GM23338 (cell line): ENCODE results near the gene CAMTA1. TPM values are rescaled to one million over a fixed set of nuclear protein-coding genes. Genes with fewer than 3 reads are reported as not detected.

Experiments used
- ATAC-seq: fragments of 200-7000 bp; cut with Tn5 transposase; 3 replicates; pipeline ENCODE4 v1.9.1; 2020
- DNase-seq: peaks from one replicate; pipeline ENCODE4 v3.0.0-alpha.2; 2015; ENCODE audit warnings: low spot score
- H2AFZ ChIP-seq: fragments of 200-600 bp; sonication (generic); 2 replicates; pipeline ENCODE4 v1.8.0; 2016; ENCODE audit warnings: antibody characterized with exemption, mild to moderate bottlenecking, moderate library complexity
- H3F3A ChIP-seq: fragments of 200-600 bp; sonication (generic); replicated peaks from 2 replicates; pipeline ENCODE4 v1.8.0; 2017; ENCODE audit warnings: antibody characterized with exemption, mixed run types, low read depth
- H3K27ac ChIP-seq: fragments of 200-600 bp; sonication (generic); 2 replicates; pipeline ENCODE4 v1.6.1; 2016; ENCODE audit warnings: low read depth
- H3K27me3 ChIP-seq: fragments of 200-600 bp; sonication (generic); 2 replicates; pipeline ENCODE4 v1.8.0; 2016; ENCODE audit warnings: mild to moderate bottlenecking, mixed run types, moderate library complexity; ENCODE audit not compliant: insufficient read depth
- H3K36me3 ChIP-seq: fragments of 200-600 bp; sonication (generic); 2 replicates; pipeline ENCODE4 v1.8.0; 2016; ENCODE audit warnings: mild to moderate bottlenecking; ENCODE audit not compliant: insufficient read depth
- H3K4me1 ChIP-seq: fragments of 200-600 bp; sonication (generic); 2 replicates; pipeline ENCODE4 v1.8.0; 2016; ENCODE audit warnings: mild to moderate bottlenecking, moderate library complexity; ENCODE audit not compliant: insufficient read depth
- H3K4me2 ChIP-seq: fragments of 200-600 bp; sonication (generic); 2 replicates; pipeline ENCODE4 v1.7.1; 2017; ENCODE audit warnings: mixed run types
- H3K4me3 ChIP-seq: fragments of 200-600 bp; sonication (generic); 2 replicates; pipeline ENCODE4 v1.6.1; 2016; ENCODE audit warnings: mixed run types
- H3K79me2 ChIP-seq: fragments of 200-600 bp; sonication (generic); replicated peaks from 2 replicates; pipeline ENCODE4 v1.8.0; 2017; ENCODE audit warnings: mild to moderate bottlenecking; ENCODE audit not compliant: insufficient read depth
- H3K9me2 ChIP-seq: fragments of 200-600 bp; sonication (generic); 2 replicates; pipeline ENCODE4 v1.8.0; 2017; ENCODE audit not compliant: insufficient read depth
- H4K20me1 ChIP-seq: fragments of 200-600 bp; sonication (generic); replicated peaks from 2 replicates; pipeline ENCODE4 v1.8.0; 2017; ENCODE audit warnings: mild to moderate bottlenecking; ENCODE audit not compliant: insufficient read depth
- H3K27ac Mint-ChIP-seq: 2 replicates; pipeline ENCODE4 v1.8.0; 2020; ENCODE audit warnings: inconsistent platforms, mild to moderate bottlenecking, moderate library complexity, mixed read lengths
- H3K27me3 Mint-ChIP-seq: 3 replicates; pipeline ENCODE4 v1.8.0; 2022; ENCODE audit warnings: low read depth, mild to moderate bottlenecking, moderate library complexity, mixed read lengths, inconsistent platforms; ENCODE audit not compliant: insufficient read depth, poor library complexity
- H3K36me3 Mint-ChIP-seq: 3 replicates; pipeline ENCODE4 v1.8.0; 2021; ENCODE audit warnings: low read depth, mild to moderate bottlenecking, inconsistent platforms, moderate library complexity, mixed read lengths
- H3K4me1 Mint-ChIP-seq: 3 replicates; pipeline ENCODE4 v1.8.0; 2020; ENCODE audit warnings: mild to moderate bottlenecking, inconsistent platforms, mixed read lengths
- H3K4me3 Mint-ChIP-seq: 3 replicates; pipeline ENCODE4 v1.8.0; 2021; ENCODE audit warnings: moderate library complexity, mild to moderate bottlenecking, inconsistent platforms, mixed read lengths
- H3K9me3 Mint-ChIP-seq: 3 replicates; pipeline ENCODE4 v1.8.0; 2020; ENCODE audit warnings: moderate library complexity, mild to moderate bottlenecking, inconsistent platforms, mixed read lengths
- CREB1 ChIP-seq: fragments of 250-450 bp; sonication (Bioruptor Pico); IDR thresholded peaks from 2 replicates; pipeline ENCODE4 v1.5.0; 2020; ENCODE audit warnings: low read depth, mild to moderate bottlenecking, moderate library complexity
- CTCF ChIP-seq, 2 experiments: fragments of 200-600 bp in 1 of 2; sonication (generic) in 1 of 2; conservative IDR thresholded peaks; 2 replicates each; pipeline versions ENCODE4 v1.5.1 to v1.6.1; 2016 to 2017; ENCODE audit warnings: antibody characterized with exemption in 2 of 2, low read depth in 2 of 2, mild to moderate bottlenecking in 2 of 2, moderate library complexity in 1 of 2
- ETS1 ChIP-seq: IDR thresholded peaks from 2 replicates; pipeline ENCODE4 v1.6.1; 2016; ENCODE audit warnings: antibody characterized with exemption
- EZH2 ChIP-seq: fragments of 200-600 bp; sonication (generic); IDR thresholded peaks from one replicate; pipeline ENCODE4 v1.8.0; 2017; ENCODE audit warnings: antibody characterized with exemption, mild to moderate bottlenecking, low read depth; ENCODE audit not compliant: unreplicated experiment
- EZH2phosphoT487 ChIP-seq: fragments of 200-600 bp; sonication (generic); IDR thresholded peaks from one replicate; pipeline ENCODE4 v1.8.1; 2018; ENCODE audit warnings: antibody characterized with exemption; ENCODE audit not compliant: unreplicated experiment
- JUNB ChIP-seq: IDR thresholded peaks from one replicate; pipeline ENCODE4 v1.6.1; 2016; ENCODE audit warnings: antibody characterized with exemption; ENCODE audit not compliant: unreplicated experiment
- NANOG ChIP-seq: IDR thresholded peaks from 2 replicates; pipeline ENCODE4 v1.6.1; 2016; ENCODE audit warnings: antibody characterized with exemption, borderline replicate concordance
- POLR2AphosphoS5 ChIP-seq: IDR thresholded peaks from 2 replicates; pipeline ENCODE4 v1.6.1; 2016; ENCODE audit warnings: antibody characterized with exemption, low read depth
- REST ChIP-seq: IDR thresholded peaks from one replicate; pipeline ENCODE4 v1.6.1; 2018; ENCODE audit warnings: antibody characterized with exemption; ENCODE audit not compliant: unreplicated experiment
- STAT1 ChIP-seq: IDR thresholded peaks from one replicate; pipeline ENCODE4 v1.6.1; 2016; ENCODE audit warnings: antibody characterized with exemption; ENCODE audit not compliant: unreplicated experiment
- ZNF114 ChIP-seq: fragments of 250-450 bp; sonication (Bioruptor Pico); IDR thresholded peaks from 2 replicates; pipeline ENCODE4 v1.5.0; 2020; ENCODE audit warnings: mild to moderate bottlenecking, moderate library complexity
- ZNF331 ChIP-seq: fragments of 250-450 bp; sonication (Bioruptor Pico); IDR thresholded peaks from 2 replicates; pipeline ENCODE4 v1.5.0; 2020; ENCODE audit warnings: low read depth, mild to moderate bottlenecking, moderate library complexity
- ZNF462 ChIP-seq: fragments of 250-450 bp; sonication (Bioruptor Pico); IDR thresholded peaks from 2 replicates; pipeline ENCODE4 v1.5.0; 2020; ENCODE audit warnings: mild to moderate bottlenecking, moderate library complexity
- polyA plus RNA-seq: library from polyadenylated mRNA; unstranded; fragments of >200 nt; fragmentation: Nextera tagmentation; extraction: Ambion mirVana; gene quantifications from 2 replicates; pipeline ENCODE4 v1.2.1, GENCODE V29; 2016
- total RNA-seq: library from RNA; depleted of rRNA; stranded (reverse); fragments of >200 nt; shearing (Covaris generic); gene quantifications from 2 replicates; pipeline ENCODE4 v1.2.3, GENCODE V29; 2014

The CAMTA1 gene
- total and polyA plus RNA-seq, 2 experiments from 2014 or later: 115 to 519 TPM

- Mint-ChIP-seq H3K27me3 (peaks cover 7% of the 10 kb centered on the region), H3K9me3 (no peaks in the 10 kb centered on the region; the same call in 2 of the 3 replicates), H3K4me3 (no peak overlapping the region), H3K27ac (no peak overlapping the region), H3K4me1 (peaks cover 38% of the 10 kb centered on the region), H3K36me3 (no peaks in the 10 kb centered on the region)
- Histone ChIP-seq H3K79me2 (no peaks in the 10 kb centered on the region), H3K27me3 (no peaks in the 10 kb centered on the region), H3K36me3 (no peaks in the 10 kb centered on the region), H3K4me1 (peaks cover 14% of the 10 kb centered on the region), H3K9me2 (no peaks in the 10 kb centered on the region), H4K20me1 (no peaks in the 10 kb centered on the region), H2AFZ (no peak overlapping the region), H3F3A (0 out of 2 replicates have a peak, but pooled peaks cover 2% of the 10 kb centered on the region), H3K4me3 (no peak overlapping the region), H3K4me2 (no peak overlapping the region), H3K27ac (no peak overlapping the region)
- DNase-seq (no peak), ATAC-seq (no peak)
- TF ChIP-seq EZH2 (no peak), ETS1 (no peak), JUNB (no peak), ZNF114 (CRISPR knock-in tag) (no peak), ZNF462 (no peak), EZH2phosphoT487 (no peak), REST (no peak), CREB1 (no peak), STAT1 (no peak), POLR2AphosphoS5 (no peak), ZNF331 (CRISPR knock-in tag) (no peak), CTCF (conservative IDR thresholded peaks at IDR 0.05; ENCODE audit: low read depth in 2 of 2) (no peak), NANOG (no peak)
Observed at GRCh38 chr1:6958407-6959030, 173.3 kb downstream of the CAMTA1 start.
